Measurements from ENCODE around the gene RACK1.
A peak's percentile ranks its signal among the peaks of the same experiment; 100 is the strongest.

Gene RACK1

GRCh38 chr5:181259974-181260719 is 16.4 kb upstream of the RACK1 start:
- H3K4me3 ChIP-seq (ENCODE audit: low read depth, low read length): peak overlapping the region; percentile 86

GRCh38 chr5:181259283-181259682 is 15.6 kb upstream of the RACK1 start:
- H3K4me3 ChIP-seq (ENCODE audit: low read depth, low read length): peak overlapping the region; percentile 6

- H3K4me3 ChIP-seq (ENCODE audit: low read depth, low read length): no peak overlapping the region
Observed at GRCh38 chr5:181258576-181258975, 14.9 kb upstream of the RACK1 start.

- no peak overlapping the region for H3K4me3 ChIP-seq (ENCODE audit: low read depth, low read length)
Observed at GRCh38 chr5:181255836-181256578, 12.3 kb upstream of the RACK1 start.

- no peak overlapping the region for H3K4me3 ChIP-seq (ENCODE audit: low read depth, low read length)
Observed at GRCh38 chr5:181255276-181255675, 11.6 kb upstream of the RACK1 start.

GRCh38 chr5:181248277-181248676 is 4.6 kb upstream of the RACK1 start:
- H3K4me3 ChIP-seq (ENCODE audit: low read depth, low read length): peak overlapping the region; percentile 66

- H3K4me3 ChIP-seq (ENCODE audit: low read depth, low read length): peak overlapping the region; percentile 96
Observed at GRCh38 chr5:181246276-181247049, 2.8 kb upstream of the RACK1 start.

- peak overlapping the region; percentile 96 for H3K4me3 ChIP-seq (ENCODE audit: low read depth, low read length)
Observed at GRCh38 chr5:181245427-181246275, 1.9 kb upstream of the RACK1 start.

- peak overlapping the region; percentile 96 for H3K4me3 ChIP-seq (ENCODE audit: low read depth, low read length)
Observed at GRCh38 chr5:181243018-181243563, 615 bp downstream of the RACK1 start.

- peak overlapping the region; percentile 96 for H3K4me3 ChIP-seq (ENCODE audit: low read depth, low read length)
Observed at GRCh38 chr5:181242031-181242451, 1.7 kb downstream of the RACK1 start.

- peak overlapping the region; percentile 96 for H3K4me3 ChIP-seq (ENCODE audit: low read depth, low read length)
Observed at GRCh38 chr5:181241393-181241975, 2.2 kb downstream of the RACK1 start.

GRCh38 chr5:181239062-181239663 is 4.5 kb downstream of the RACK1 start:
- no peak overlapping the region for H3K4me3 ChIP-seq (ENCODE audit: low read depth, low read length)

- no peak overlapping the region for H3K4me3 ChIP-seq (ENCODE audit: low read depth, low read length)
Observed at GRCh38 chr5:181237729-181238385, 5.8 kb downstream of the RACK1 start.

- H3K4me3 ChIP-seq (ENCODE audit: low read depth, low read length): no peak overlapping the region
Observed at GRCh38 chr5:181236954-181237641, 6.6 kb downstream of the RACK1 start.

- no peak overlapping the region for H3K4me3 ChIP-seq (ENCODE audit: low read depth, low read length)
Observed at GRCh38 chr5:181236471-181236870, 7.2 kb downstream of the RACK1 start.

- no peak overlapping the region for H3K4me3 ChIP-seq (ENCODE audit: low read depth, low read length)
Observed at GRCh38 chr5:181235689-181236366, 7.9 kb downstream of the RACK1 start.

- H3K4me3 ChIP-seq (ENCODE audit: low read depth, low read length): no peak overlapping the region
Observed at GRCh38 chr5:181235323-181235688, 8.4 kb downstream of the RACK1 start.

All from iPS-11a (cell line).